GM19238 (cell line): ENCODE results near the gene BRICD5.
"Not testable (repeated sequence)": the region's sequence is repeated elsewhere in the genome, so short reads cannot be mapped to it uniquely, and the experiment has no call there.

Experiments used
- DNase-seq: peaks from one replicate; pipeline ENCODE4 v3.0.0; 2011; ENCODE audit warnings: low spot score; ENCODE audit not compliant: insufficient read length

The BRICD5 gene

GRCh38 chr16:2210386-2211365 is at the start of gene BRICD5:
Gene BRICD5, minus strand, starts transcription at chr16:2210863. Its CDS starts 30 bp downstream, at chr16:2210833.
- no peak for DNase-seq

- no peak for DNase-seq
Measured at GRCh38 chr16:2260250-2260649, 49.6 kb upstream of the BRICD5 start.

GRCh38 chr16:2258530-2258929 is 47.9 kb upstream of the BRICD5 start:
- DNase-seq, result not testable (repeated sequence)

GRCh38 chr16:2257726-2258125 is 47.1 kb upstream of the BRICD5 start:
- no peak for DNase-seq

- DNase-seq, result no peak
Measured at GRCh38 chr16:2256531-2257140, 46.0 kb upstream of the BRICD5 start.

- no peak for DNase-seq
Measured at GRCh38 chr16:2253293-2253692, 42.6 kb upstream of the BRICD5 start.

- no peak for DNase-seq
Measured at GRCh38 chr16:2252806-2253148, 42.1 kb upstream of the BRICD5 start.

GRCh38 chr16:2251296-2252111 is 40.8 kb upstream of the BRICD5 start, which contains the start of gene ECI1:
Gene ECI1, minus strand, starts transcription at chr16:2251587. Its CDS starts 21 bp downstream, at chr16:2251566.
- DNase-seq, result peak; percentile 100

- DNase-seq, result no peak
Measured at GRCh38 chr16:2250652-2251295, 40.1 kb upstream of the BRICD5 start.

- DNase-seq, result no peak
Measured at GRCh38 chr16:2246301-2246885, 35.7 kb upstream of the BRICD5 start.

- no peak for DNase-seq
Measured at GRCh38 chr16:2244926-2245795, 34.5 kb upstream of the BRICD5 start.

GRCh38 chr16:2244301-2244700 is 33.6 kb upstream of the BRICD5 start:
- no peak for DNase-seq

GRCh38 chr16:2243781-2244180 is 33.1 kb upstream of the BRICD5 start:
- DNase-seq, result no peak

GRCh38 chr16:2243031-2243528 is 32.4 kb upstream of the BRICD5 start:
- no peak for DNase-seq

- DNase-seq, result no peak
Measured at GRCh38 chr16:2242598-2242997, 31.9 kb upstream of the BRICD5 start.

GRCh38 chr16:2240331-2240730 is 29.7 kb upstream of the BRICD5 start:
- DNase-seq, result not testable (repeated sequence)

- DNase-seq, result no peak
Measured at GRCh38 chr16:2238838-2239675, 28.4 kb upstream of the BRICD5 start.

- no peak for DNase-seq
Measured at GRCh38 chr16:2238150-2238837, 27.6 kb upstream of the BRICD5 start.
